ENCODE measurements around the gene HS6ST2. TPM values are rescaled to one million over a fixed set of nuclear protein-coding genes. Genes with fewer than 3 reads are reported as not detected.

The HS6ST2 gene
- total and polyA plus RNA-seq, 4 donors, result under 0.01 to 1.4 (median 0.01) TPM; not detected in 1

DNA sequence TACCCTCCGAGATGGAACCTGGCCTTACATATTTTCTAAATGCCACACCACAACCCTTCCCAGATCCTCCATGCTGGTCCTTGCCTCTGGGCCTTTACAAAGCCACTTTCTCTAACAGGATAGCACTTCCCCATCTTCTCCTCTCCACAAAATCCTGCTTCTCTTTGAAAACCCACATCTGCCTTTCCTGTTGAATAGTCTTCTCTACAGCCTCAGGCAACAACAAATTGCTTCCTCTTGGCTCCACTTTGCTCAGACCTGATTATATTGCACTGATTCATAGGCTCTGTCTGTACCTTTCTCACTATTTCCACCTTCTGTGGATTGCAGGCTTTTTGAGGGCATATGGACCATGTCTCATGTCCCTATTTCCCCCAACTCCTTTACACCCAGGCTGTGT is 265.9 kb downstream of the HS6ST2 start:
- no peak overlapping the region for H3K9ac ChIP-seq (ENCODE audit: low read depth in 1 of 2, low read length in 2 of 2)
- 97% methylated on average over 1 of the region's 1 CpG for WGBS
- no peaks in the 10 kb centered on the region for H3K9me3 ChIP-seq (ENCODE audit: control insufficient read depth in 4 of 4, low read length in 3 of 4)
- DNase-seq (ENCODE audit: low spot score), result no peak
- no peak overlapping the region for H3K27ac ChIP-seq (ENCODE audit: low read depth in 1 of 2, low read length in 2 of 2)
- H3K36me3 ChIP-seq (ENCODE audit: control insufficient read depth in 4 of 4, insufficient read depth in 3 of 4, low read depth in 1 of 4, low read length in 3 of 4), result no peaks in the 10 kb centered on the region
- TF ChIP-seq EGR1 (IDR thresholded peaks at IDR 0.05; ENCODE audit: low read depth in 2 of 2), result no peak
- no peak for TF ChIP-seq GABPA (IDR thresholded peaks at IDR 0.05 in 1 of 2, conservative IDR thresholded peaks at IDR 0.05 in 1 of 2)
- no peak for TF ChIP-seq RXRA (IDR thresholded peaks at IDR 0.05)
- TF ChIP-seq, protein P1, sequence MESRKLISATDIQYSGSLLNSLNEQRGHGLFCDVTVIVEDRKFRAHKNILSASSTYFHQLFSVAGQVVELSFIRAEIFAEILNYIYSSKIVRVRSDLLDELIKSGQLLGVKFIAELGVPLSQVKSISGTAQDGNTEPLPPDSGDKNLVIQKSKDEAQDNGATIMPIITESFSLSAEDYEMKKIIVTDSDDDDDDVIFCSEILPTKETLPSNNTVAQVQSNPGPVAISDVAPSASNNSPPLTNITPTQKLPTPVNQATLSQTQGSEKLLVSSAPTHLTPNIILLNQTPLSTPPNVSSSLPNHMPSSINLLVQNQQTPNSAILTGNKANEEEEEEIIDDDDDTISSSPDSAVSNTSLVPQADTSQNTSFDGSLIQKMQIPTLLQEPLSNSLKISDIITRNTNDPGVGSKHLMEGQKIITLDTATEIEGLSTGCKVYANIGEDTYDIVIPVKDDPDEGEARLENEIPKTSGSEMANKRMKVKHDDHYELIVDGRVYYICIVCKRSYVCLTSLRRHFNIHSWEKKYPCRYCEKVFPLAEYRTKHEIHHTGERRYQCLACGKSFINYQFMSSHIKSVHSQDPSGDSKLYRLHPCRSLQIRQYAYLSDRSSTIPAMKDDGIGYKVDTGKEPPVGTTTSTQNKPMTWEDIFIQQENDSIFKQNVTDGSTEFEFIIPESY (IDR thresholded peaks at IDR 0.05), result no peak
- no peak for TF ChIP-seq SP1 (IDR thresholded peaks at IDR 0.05)
- TF ChIP-seq HNF4A (conservative IDR thresholded peaks at IDR 0.05), result no peak
- TF ChIP-seq FOXA1 (IDR thresholded peaks at IDR 0.05), result no peak
- TF ChIP-seq, protein P2, sequence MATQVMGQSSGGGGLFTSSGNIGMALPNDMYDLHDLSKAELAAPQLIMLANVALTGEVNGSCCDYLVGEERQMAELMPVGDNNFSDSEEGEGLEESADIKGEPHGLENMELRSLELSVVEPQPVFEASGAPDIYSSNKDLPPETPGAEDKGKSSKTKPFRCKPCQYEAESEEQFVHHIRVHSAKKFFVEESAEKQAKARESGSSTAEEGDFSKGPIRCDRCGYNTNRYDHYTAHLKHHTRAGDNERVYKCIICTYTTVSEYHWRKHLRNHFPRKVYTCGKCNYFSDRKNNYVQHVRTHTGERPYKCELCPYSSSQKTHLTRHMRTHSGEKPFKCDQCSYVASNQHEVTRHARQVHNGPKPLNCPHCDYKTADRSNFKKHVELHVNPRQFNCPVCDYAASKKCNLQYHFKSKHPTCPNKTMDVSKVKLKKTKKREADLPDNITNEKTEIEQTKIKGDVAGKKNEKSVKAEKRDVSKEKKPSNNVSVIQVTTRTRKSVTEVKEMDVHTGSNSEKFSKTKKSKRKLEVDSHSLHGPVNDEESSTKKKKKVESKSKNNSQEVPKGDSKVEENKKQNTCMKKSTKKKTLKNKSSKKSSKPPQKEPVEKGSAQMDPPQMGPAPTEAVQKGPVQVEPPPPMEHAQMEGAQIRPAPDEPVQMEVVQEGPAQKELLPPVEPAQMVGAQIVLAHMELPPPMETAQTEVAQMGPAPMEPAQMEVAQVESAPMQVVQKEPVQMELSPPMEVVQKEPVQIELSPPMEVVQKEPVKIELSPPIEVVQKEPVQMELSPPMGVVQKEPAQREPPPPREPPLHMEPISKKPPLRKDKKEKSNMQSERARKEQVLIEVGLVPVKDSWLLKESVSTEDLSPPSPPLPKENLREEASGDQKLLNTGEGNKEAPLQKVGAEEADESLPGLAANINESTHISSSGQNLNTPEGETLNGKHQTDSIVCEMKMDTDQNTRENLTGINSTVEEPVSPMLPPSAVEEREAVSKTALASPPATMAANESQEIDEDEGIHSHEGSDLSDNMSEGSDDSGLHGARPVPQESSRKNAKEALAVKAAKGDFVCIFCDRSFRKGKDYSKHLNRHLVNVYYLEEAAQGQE (IDR thresholded peaks at IDR 0.05), result no peak
- TF ChIP-seq FOXA2 (IDR thresholded peaks at IDR 0.05), result no peak
- no peak for TF ChIP-seq YY1 (IDR thresholded peaks at IDR 0.05)
- TF ChIP-seq JUND (IDR thresholded peaks at IDR 0.05), result no peak
- no peak for TF ChIP-seq NR2F2 (IDR thresholded peaks at IDR 0.05)
- TF ChIP-seq, protein P3, sequence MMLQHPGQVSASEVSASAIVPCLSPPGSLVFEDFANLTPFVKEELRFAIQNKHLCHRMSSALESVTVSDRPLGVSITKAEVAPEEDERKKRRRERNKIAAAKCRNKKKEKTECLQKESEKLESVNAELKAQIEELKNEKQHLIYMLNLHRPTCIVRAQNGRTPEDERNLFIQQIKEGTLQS (IDR thresholded peaks at IDR 0.05), result no peak
- no peaks in the 10 kb centered on the region for H3K4me1 ChIP-seq (ENCODE audit: control insufficient read depth in 4 of 4, insufficient read depth in 4 of 4, low read length in 3 of 4)
- H3K4me3 ChIP-seq (ENCODE audit: low read depth in 1 of 3, low read length in 3 of 3), result no peak overlapping the region
- peaks cover 0 to 2% (median 0%) of the 10 kb centered on the region in 4 donors for H3K27me3 ChIP-seq (ENCODE audit: control insufficient read depth in 4 of 4, insufficient read depth in 4 of 4, low read length in 3 of 4)

DNA sequence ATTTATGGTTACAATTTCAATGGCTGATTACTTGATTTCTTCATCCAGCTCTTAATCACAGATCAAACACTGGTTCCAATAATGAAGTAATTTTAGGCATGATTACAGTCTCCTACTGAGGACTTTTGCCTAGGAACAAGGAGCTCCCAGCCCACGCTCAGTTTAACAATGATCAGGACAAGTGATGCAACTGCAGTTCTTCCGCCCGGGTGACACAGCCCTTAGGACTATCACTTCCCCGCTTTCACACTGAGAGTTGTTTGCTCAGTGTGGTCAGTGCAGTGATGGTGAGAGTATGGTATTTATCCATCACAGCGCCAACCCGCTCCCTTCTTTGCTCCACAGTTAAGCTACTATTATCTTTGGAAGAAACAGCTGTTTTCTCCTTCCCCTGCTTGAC is 266.4 kb downstream of the HS6ST2 start:
- no peak overlapping the region for H3K4me3 ChIP-seq (ENCODE audit: low read depth in 1 of 3, low read length in 3 of 3)
- WGBS, result 63% methylated on average over 6 of the region's 6 CpGs
- H3K36me3 ChIP-seq (ENCODE audit: control insufficient read depth in 4 of 4, insufficient read depth in 3 of 4, low read depth in 1 of 4, low read length in 3 of 4), result no peaks in the 10 kb centered on the region
- H3K9me3 ChIP-seq (ENCODE audit: control insufficient read depth in 4 of 4, low read length in 3 of 4), result no peaks in the 10 kb centered on the region
- no peak overlapping the region for H3K9ac ChIP-seq (ENCODE audit: low read depth in 1 of 2, low read length in 2 of 2)
- H3K27me3 ChIP-seq (ENCODE audit: control insufficient read depth in 4 of 4, insufficient read depth in 4 of 4, low read length in 3 of 4), result peaks cover 0 to 2% (median 0%) of the 10 kb centered on the region in 4 donors
- H3K27ac ChIP-seq (ENCODE audit: low read depth in 1 of 2, low read length in 2 of 2), result no peak overlapping the region
- TF ChIP-seq HNF4G (IDR thresholded peaks at IDR 0.05) (no peak), GABPA (IDR thresholded peaks at IDR 0.05 in 1 of 2, conservative IDR thresholded peaks at IDR 0.05 in 1 of 2) (no peak), JUND (IDR thresholded peaks at IDR 0.05) (no peak), HNF4A (conservative IDR thresholded peaks at IDR 0.05) (no peak), SP1 (IDR thresholded peaks at IDR 0.05) (no peak), TAF1 (conservative IDR thresholded peaks at IDR 0.05) (no peak), NR2F2 (IDR thresholded peaks at IDR 0.05) (no peak), FOXA2 (IDR thresholded peaks at IDR 0.05) (no peak), YY1 (IDR thresholded peaks at IDR 0.05) (no peak), RAD21 (IDR thresholded peaks at IDR 0.05) (no peak), RXRA (IDR thresholded peaks at IDR 0.05) (no peak), EGR1 (IDR thresholded peaks at IDR 0.05; ENCODE audit: low read depth in 2 of 2) (no peak)
- TF ChIP-seq, protein P4, sequence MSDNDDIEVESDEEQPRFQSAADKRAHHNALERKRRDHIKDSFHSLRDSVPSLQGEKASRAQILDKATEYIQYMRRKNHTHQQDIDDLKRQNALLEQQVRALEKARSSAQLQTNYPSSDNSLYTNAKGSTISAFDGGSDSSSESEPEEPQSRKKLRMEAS (IDR thresholded peaks at IDR 0.05), result no peak
- TF ChIP-seq, protein P2 (IDR thresholded peaks at IDR 0.05), result no peak
- TF ChIP-seq, protein P3 (IDR thresholded peaks at IDR 0.05), result no peak
- no peak for DNase-seq (ENCODE audit: low spot score)
- no peaks in the 10 kb centered on the region for H3K4me1 ChIP-seq (ENCODE audit: control insufficient read depth in 4 of 4, insufficient read depth in 4 of 4, low read length in 3 of 4)
